ENCODE data around the gene GAREM2.

- TF ChIP-seq RAD21 (IDR thresholded peaks at IDR 0.05; ENCODE audit: low read depth) (no peak), MAX (IDR thresholded peaks at IDR 0.05) (no peak), REST (IDR thresholded peaks at IDR 0.05; ENCODE audit: low read depth) (no peak), USF1 (IDR thresholded peaks at IDR 0.05) (no peak), TAF1 (IDR thresholded peaks at IDR 0.05; ENCODE audit: low read depth) (no peak), EP300 (IDR thresholded peaks at IDR 0.05; ENCODE audit: borderline replicate concordance) (no peak), CREB1 (IDR thresholded peaks at IDR 0.05; ENCODE audit: low read depth) (no peak), NFIC (IDR thresholded peaks at IDR 0.05) (no peak), TEAD4 (IDR thresholded peaks at IDR 0.05) (no peak)
These were observed 12.5 kb downstream of the GAREM2 start for GRCh38 chr2:26185304-26185928.
